A673 (cell line): ENCODE results near the gene MAEL. TPM values are rescaled to one million over a fixed set of nuclear protein-coding genes. Genes with fewer than 3 reads are reported as not detected.

Experiments used
- BruUV-seq: library from RNA; stranded (reverse); fragments of 400-500 nt; replicated peaks from 2 replicates; lab custom pipeline; 2021; lab: Mats Ljungman, UMichigan
- CTCF ChIA-PET: fragments of 300-600 bp; sonication (Branson Sonifier 250); formaldehyde crosslinking; loops from one replicate; lab custom pipeline; 2022; ENCODE audit warnings: antibody characterized with exemption; lab: Charles Lee
- POLR2A ChIA-PET: fragments of 300-600 bp; sonication (Branson Sonifier 250); formaldehyde crosslinking; loops from one replicate; lab custom pipeline; 2022; ENCODE audit warnings: antibody characterized with exemption; ENCODE audit not compliant: low non-redundant PET; lab: Charles Lee
- DNase-seq: peaks from one replicate; pipeline ENCODE4 v3.0.0-alpha.2; 2015; ENCODE audit warnings: low spot score
- H3K27ac ChIP-seq: fragments of 200-600 bp; sonication (generic); 2 replicates; pipeline ENCODE4 v1.5.1; 2016; ENCODE audit warnings: mixed run types, low read depth, mild to moderate bottlenecking, mixed read lengths, antibody characterized with exemption, low read length; ENCODE audit not compliant: poor library complexity, severe bottlenecking
- H3K27me3 ChIP-seq: fragments of 200-600 bp; sonication (generic); replicated peaks from 2 replicates; pipeline ENCODE4 v1.6.1; 2017; ENCODE audit warnings: mixed run types, low read depth, mild to moderate bottlenecking, mixed read lengths, antibody characterized with exemption, low read length; ENCODE audit not compliant: insufficient read depth, poor library complexity
- H3K36me3 ChIP-seq: fragments of 200-600 bp; sonication (generic); 2 replicates; pipeline ENCODE4 v1.6.1; 2016; ENCODE audit warnings: mixed run types, mild to moderate bottlenecking, mixed read lengths, antibody characterized with exemption, low read length; ENCODE audit not compliant: insufficient read depth, poor library complexity, severe bottlenecking
- H3K4me1 ChIP-seq: fragments of 200-600 bp; sonication (generic); 2 replicates; pipeline ENCODE4 v1.6.1; 2017; ENCODE audit warnings: mixed run types, mild to moderate bottlenecking, mixed read lengths, antibody characterized with exemption, low read length; ENCODE audit not compliant: insufficient read depth, poor library complexity, severe bottlenecking
- H3K4me3 ChIP-seq: fragments of 200-600 bp; sonication (generic); 2 replicates; pipeline ENCODE4 v1.5.1; 2016; ENCODE audit warnings: low read depth, mixed run types, mild to moderate bottlenecking, mixed read lengths, low read length; ENCODE audit not compliant: poor library complexity, severe bottlenecking
- H3K9me3 ChIP-seq: fragments of 200-600 bp; sonication (generic); 2 replicates; pipeline ENCODE4 v1.6.1; 2016; ENCODE audit warnings: mixed run types, low read depth, mild to moderate bottlenecking, mixed read lengths, antibody characterized with exemption, low read length; ENCODE audit not compliant: poor library complexity, severe bottlenecking
- CTCF ChIP-seq: fragments of 300-800, 200-600 bp; sonication (generic); conservative IDR thresholded peaks from 2 replicates; pipeline ENCODE4 v1.5.1; 2017; ENCODE audit warnings: low read depth, mild to moderate bottlenecking, antibody characterized with exemption, low read length, moderate library complexity, mixed read lengths
- EZH2 ChIP-seq: fragments of 200-600 bp; sonication (generic); IDR thresholded peaks from 2 replicates; pipeline ENCODE4 v1.6.1; 2017; ENCODE audit warnings: borderline replicate concordance, low read depth, mild to moderate bottlenecking, mixed read lengths, antibody characterized with exemption, low read length; ENCODE audit not compliant: poor library complexity, severe bottlenecking
- intact Hi-C: fragments of 100-400 bp; cut with micrococcal nuclease; formaldehyde crosslinking; loops from one replicate; pipeline ENCODE4 v1.10.0; 2022; ENCODE audit not compliant: unreplicated experiment
- total RNA-seq: library from RNA; stranded (reverse); gene quantifications from 2 replicates; pipeline ENCODE4 v1.2.3, GENCODE V29; 2021

MAEL gene
- total RNA-seq, 1 experiment from 2014 or later, result not detected

- Histone ChIP-seq H3K4me1 (no peaks in the 10 kb centered on the region), H3K4me3 (no peak overlapping the region), H3K27me3 (peaks cover 96% of the 10 kb centered on the region), H3K36me3 (no peaks in the 10 kb centered on the region), H3K9me3 (no peaks in the 10 kb centered on the region), H3K27ac (no peak overlapping the region)
- no peak for DNase-seq
- BruUV-seq, result no TSS peak
- TF ChIP-seq CTCF (no peak), EZH2 (no peak)
- intact Hi-C loops, result no loop called here
- POLR2A ChIA-PET, result no interaction called here
- CTCF ChIA-PET, result no interaction called here
Measured at GRCh38 chr1:166980818-166981217, 8.3 kb upstream of the MAEL start.

- H3K4me3 ChIP-seq, result no peak overlapping the region
- H3K27me3 ChIP-seq, result peaks cover 96% of the 10 kb centered on the region
- BruUV-seq, result no TSS peak
- H3K36me3 ChIP-seq, result no peaks in the 10 kb centered on the region
- H3K27ac ChIP-seq, result no peak overlapping the region
- no peak for DNase-seq
- CTCF ChIA-PET, result no interaction called here
- no peak for TF ChIP-seq EZH2
- TF ChIP-seq CTCF, result no peak
- no peaks in the 10 kb centered on the region for H3K4me1 ChIP-seq
- POLR2A ChIA-PET, result no interaction called here
- intact Hi-C loops, result no loop called here
- H3K9me3 ChIP-seq, result no peaks in the 10 kb centered on the region
Measured at GRCh38 chr1:166981589-166981988, 7.5 kb upstream of the MAEL start.

- H3K36me3 ChIP-seq, result no peaks in the 10 kb centered on the region
- no peak overlapping the region for H3K4me3 ChIP-seq
- ChIA-PET CTCF (no interaction called here), POLR2A (no interaction called here)
- H3K27me3 ChIP-seq, result peaks cover 40% of the 10 kb centered on the region
- BruUV-seq, result no TSS peak
- no peak for TF ChIP-seq CTCF
- TF ChIP-seq EZH2, result no peak
- H3K9me3 ChIP-seq, result no peaks in the 10 kb centered on the region
- no peak for DNase-seq
- H3K4me1 ChIP-seq, result no peaks in the 10 kb centered on the region
- intact Hi-C loops, result no loop called here
- H3K27ac ChIP-seq, result no peak overlapping the region
Measured at GRCh38 chr1:166999075-166999474, 10.0 kb downstream of the MAEL start.
